Iris pigment epithelial cell (primary cell): ENCODE data around the gene PTPRT.

ENCODE experiments used
- DNase-seq: peaks from one replicate; pipeline ENCODE4 v3.0.0-alpha.2; 2011; ENCODE audit warnings: low read depth

Gene PTPRT

DNA sequence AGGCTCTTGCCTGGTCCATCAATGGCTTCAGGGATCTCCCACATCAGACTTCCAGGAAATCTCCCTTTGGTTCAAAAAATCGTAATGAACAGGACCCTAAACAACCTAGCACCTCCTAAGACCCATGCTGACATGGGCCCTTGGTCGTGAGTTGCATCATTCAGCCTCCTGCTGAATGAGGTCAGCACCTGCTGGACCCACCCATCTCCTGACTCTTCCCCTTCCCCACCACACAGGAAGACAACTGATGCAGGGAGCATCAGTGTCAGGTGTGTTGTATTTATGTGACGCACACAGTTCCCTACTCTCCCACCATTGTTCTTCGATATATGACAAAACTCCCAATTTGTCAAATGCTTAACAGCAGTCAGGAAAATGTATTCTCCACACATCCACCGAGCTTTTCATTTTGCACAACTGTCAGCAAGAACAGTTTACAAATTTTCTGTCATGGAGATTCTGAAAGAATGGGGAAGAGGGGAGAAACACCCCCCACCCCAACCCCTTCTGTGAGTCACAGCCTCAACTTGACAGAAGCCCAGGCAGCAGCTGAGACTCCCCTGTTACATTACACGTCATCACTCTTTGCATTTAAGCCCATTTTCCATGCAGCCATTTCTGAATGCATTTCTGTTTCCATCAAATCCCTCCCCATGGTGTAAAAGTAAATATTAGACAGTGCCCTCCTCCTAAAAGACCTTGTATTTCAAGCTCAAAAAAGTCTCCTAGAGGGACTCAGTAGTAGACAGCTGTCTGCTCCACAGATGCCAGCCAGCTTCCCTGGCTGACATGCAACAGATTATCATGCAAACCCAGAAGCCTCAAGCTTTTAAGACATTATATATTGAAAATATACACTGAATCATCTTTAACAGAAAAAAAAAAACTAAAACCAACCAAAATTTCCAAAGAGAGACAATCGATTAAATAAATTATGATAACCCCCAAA lies 577.5 kb downstream of the PTPRT start:
- no peak for DNase-seq

DNA sequence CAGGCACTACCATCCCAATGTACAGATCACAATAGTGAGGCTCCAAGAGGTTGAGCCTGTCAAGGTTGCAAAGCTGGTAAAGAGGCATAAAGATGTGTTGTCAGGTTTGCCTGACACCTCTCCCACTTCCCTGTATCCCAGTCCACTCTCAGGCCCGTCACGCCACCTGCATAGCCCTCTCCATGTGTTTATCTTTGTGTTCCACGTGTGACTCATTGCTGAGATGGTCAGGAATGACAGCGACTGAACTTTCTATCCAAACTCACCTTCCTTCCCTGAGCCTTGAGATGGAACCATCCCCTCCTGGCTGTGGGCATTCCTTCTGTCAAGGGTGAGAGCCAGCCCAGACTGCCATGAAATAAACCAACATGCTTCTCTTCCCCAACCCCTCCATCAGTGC lies 578.3 kb downstream of the PTPRT start:
- DNase-seq = no peak

DNA sequence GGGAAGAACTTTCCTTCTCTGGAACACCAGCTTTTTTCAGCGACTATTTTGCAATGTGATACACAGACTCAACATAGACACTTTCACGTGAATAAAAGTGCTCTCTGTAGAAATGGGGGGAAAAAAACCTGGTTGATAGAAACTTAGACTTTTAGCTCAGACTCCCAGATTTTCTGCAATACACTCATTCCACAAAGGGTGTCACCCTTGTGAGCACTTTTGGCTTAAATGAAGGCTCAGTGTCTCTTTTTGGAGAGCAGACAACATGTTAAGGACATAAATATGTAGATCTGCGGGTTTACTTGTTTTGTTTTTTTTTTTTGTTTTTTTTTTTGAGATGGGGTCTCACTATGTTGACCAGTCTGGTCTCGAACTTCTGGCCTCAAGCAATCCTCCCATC lies 579.6 kb downstream of the PTPRT start:
- no peak for DNase-seq

DNA sequence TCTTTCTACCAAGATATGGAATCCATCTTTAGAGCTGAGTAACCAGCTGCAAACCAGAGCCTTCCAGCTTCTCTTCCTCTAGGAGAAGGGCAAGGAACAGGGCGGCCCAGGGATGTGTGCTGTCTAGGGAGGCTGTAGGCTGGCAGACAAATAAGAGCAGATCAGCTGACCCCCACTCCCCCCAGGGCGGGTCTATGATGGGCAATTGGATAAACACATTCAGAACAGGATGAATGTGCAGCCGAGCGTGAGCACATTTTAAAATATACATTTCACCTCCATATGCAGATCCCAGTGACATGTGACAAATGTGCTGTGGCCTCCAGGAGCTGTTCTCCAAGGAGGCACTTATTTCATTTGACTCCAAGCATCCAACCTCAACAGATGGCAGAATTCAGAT lies 580.1 kb downstream of the PTPRT start:
- no peak for DNase-seq

DNA sequence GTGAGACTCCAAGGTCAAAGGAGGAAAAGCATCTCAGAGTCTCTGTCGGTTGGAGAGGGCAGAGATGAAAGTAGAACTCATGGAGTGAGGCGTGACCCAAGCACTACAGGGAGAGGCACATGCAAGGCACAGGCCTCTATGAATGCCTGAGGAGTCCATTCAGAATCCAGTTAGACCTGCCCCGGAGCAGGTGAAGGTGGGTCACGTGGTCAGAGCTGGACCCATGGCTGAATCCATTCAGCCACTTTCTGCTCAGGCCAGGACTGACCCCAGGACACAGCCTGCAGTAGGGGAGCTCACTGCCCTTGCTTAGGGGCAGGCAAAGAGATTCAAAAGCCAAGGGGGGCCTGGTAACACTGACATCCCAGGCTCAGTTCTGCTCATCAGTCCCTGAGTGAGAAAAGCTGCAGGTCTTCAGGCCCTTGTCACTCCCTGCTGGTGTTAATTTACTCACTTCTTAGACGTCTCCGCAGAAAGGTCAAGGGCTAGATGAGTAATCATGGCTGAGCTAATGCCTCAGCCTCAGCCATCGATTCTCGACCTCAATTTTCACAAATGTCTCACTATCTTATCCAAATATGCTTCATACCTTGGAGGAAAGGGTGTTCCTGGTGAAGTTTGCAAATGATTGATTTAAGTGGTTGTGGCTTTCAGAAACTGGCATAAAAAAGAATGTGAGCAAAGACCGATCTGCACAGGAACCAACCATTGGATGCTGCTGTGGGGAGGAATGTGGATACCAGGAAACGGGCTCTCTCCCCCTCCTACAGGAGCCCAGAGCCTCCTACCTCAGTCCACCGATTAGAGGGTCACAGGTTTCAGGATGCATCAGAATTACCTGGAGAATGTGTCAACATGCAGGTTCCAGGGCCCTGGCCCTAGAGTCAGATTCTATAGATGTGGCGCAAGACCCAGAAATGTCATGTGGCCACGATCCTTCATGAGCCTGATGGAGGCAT lies 584.4 kb downstream of the PTPRT start:
- no peak for DNase-seq

DNA sequence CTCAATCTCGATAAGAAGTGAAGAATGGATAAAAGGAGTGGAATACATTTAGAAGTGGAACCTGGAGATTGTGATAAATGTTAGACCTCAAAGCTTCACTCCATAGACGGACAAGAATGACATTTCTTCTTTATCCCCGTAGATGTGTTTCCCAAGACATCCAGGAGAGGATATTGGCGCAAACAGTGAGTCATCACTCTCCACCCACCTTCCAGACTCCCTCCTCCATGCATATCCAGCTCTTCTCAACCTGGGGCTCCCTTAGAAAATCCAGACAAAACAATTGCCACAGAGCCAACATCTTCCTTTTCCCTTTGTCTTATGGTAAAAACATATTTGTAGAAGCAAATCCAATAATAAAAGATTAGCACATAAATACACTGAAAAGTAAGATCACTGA lies 586.1 kb downstream of the PTPRT start:
- no peak for DNase-seq

DNA sequence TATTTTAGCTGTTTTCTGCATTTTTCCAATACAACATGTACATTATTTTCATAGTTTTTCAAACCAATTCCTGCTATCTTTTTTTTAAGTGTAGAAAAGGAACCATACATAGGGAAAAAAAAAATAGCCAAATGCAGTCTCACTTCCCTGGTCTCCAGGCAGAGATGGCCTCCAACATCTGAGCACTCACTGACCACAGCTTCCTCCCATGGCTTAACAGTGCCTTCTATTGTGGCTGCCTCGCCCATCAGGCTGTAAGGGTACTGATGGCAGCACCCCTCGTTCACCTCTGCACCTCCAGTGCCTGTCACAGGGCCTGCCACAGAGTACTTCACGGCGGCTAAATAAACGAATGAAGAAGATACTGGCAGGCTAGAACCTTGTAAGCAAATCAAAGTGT lies 591.1 kb downstream of the PTPRT start:
- no peak for DNase-seq

DNA sequence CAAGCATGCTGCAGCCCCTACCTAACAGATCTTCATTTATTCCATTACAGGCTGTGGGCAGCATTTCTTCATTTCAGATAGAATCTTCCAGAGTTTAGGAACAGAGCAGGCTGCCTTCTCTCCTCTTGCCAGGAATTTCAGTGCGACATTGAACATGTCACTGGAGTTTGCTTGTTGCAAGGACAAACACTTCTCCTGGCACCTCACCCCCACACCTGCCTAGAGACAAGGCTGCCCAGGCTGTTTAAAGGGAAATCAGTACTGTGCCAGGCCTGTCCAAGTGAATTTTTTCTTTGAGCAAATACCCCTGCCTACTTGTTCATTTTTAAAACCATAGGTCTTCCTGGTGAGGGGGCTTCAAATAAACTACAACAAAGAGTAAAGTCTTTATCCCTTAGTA lies 594.1 kb downstream of the PTPRT start:
- no peak for DNase-seq

DNA sequence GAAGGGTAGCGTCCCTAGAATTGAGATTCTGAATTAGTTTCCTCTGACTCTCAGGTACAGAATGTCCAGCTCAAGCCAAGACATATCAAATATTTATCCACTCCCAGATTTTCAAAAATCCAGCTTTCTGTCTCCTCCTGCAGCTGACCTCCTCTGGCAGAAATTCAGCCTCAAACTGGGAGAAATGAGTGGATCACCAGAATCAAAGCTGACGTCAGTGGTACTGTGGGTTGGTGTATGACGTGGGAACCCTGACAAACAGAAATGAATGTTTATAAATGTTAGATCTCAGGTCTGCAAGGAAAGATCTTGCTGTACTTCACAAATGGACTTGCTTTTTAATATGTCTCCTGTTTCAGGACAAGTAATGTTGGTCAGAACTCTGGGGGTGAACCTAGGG lies 595.0 kb downstream of the PTPRT start:
- no peak for DNase-seq

DNA sequence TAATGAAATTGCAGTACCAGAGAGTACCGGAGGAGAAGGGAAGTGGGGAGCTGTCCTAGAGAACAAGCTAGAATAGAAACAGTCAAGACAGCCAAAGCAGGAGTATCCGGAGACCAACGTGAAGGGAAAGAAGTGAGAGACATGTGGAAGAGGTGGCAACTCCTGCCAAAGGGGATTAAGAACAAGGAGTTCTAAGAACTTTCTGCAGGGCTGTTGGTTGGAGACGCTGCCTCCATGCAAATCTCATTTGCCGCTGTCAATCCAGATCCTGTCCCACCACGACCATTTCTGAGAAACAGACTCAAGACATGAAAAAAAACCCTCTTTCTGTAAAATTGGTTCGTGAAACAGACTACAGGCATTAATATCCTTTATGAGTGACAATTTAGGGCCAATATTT lies 595.7 kb downstream of the PTPRT start:
- no peak for DNase-seq

DNA sequence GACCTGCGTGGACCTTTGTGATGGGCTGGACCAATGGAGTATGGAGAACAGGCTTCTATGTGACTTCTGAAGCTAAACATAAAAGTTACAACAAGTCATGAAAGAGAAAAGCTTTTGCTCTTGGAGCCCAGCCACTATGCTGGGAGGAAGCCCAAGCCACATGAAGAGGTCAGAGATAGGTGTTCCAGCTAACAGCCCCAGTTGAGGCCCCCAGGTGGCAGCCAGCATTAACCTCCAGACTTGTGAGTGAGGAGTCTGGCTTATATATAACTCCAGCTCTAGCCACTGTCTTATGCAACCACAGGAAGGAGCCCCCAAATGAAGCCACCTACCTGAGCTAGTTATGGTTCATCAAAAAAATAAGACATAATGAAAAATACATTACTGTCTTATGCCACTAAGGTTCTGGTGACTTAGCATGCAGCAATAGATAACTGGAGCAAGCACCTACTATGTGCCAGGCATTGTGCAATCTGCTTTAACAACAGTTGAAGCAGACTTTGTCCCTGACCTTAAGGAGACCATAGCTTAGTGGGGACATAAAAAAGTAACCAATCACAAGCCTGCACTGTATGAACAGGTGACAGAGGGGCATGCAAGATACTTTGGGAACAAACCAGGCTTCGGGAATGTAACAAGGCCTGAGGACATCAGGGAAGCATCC lies 599.6 kb downstream of the PTPRT start:
- DNase-seq = no peak

DNA sequence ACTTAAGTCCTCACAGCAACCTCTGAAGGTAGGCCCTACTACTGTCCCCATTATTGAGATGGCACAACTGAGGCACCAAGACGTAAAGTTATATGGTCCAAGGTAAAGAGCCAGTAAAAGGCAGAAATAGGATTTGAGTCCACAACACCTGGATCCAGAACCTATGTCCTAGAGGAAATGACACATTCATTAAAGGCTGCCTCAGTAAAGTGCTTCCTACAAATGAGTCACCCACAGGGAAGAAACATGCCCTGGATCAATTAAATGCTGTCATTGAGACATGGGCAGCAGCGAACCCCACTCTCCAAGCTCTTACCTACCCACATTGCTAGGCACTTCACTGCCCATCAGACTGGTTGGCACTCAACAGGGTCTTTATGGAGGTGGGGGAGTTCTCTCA lies 600.9 kb downstream of the PTPRT start:
- no peak for DNase-seq

DNA sequence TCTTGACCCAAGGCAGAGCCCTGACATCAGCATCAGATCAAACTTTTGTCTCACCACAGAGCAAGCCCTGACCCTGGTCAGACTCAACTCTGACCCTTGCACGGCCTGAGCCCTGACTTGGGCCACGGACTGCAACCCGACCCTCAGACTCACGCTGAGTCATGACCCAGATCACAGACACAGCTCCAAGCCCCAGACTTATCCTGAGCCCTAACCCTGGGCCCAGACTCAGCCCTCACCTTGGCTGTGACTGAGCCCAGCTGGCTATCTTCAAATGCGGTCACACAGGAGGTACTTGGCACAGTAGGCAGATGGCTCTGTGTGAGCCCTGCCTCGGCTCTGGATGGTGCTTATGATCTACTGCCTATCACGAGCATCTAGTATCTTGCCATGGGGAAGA lies 602.3 kb downstream of the PTPRT start:
- DNase-seq = no peak

DNA sequence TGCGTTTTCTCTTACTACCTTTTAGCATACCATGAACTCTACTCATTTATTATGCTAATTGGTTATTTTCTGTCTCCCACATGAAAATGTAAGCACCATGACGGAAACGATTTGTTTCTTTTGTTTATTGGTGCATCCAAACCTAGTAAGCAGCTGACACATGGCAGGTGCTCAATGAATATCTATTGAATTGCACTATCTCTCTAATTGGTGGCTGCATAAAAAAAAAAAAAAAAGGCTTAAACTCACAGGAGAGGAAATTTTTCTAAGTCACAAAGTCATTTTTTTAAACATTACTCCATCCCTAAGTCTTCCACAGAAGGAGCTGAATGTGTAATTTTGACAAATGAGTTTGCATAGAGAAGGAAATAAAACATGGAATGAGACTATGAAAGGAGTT lies 608.4 kb downstream of the PTPRT start:
- no peak for DNase-seq

DNA sequence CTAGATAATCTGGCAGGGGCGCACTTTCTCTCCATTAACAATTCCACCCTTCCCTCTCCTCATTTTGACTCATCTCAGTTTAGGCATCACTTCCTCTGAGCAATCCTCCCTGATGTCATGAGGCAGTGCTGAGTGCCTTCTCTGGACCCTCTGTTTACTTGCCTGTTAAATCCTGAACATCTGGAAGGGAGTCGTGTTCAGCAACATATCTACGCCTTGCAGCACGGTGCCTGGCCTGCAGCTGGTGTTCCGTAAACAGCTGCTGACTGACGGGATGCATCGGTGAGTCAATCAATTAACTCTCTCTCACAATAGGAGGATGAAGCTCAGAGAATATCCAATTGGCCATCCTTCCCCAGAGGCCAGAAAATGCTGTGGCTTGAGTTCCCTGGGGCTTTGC lies 613.5 kb downstream of the PTPRT start:
- DNase-seq = no peak

DNA sequence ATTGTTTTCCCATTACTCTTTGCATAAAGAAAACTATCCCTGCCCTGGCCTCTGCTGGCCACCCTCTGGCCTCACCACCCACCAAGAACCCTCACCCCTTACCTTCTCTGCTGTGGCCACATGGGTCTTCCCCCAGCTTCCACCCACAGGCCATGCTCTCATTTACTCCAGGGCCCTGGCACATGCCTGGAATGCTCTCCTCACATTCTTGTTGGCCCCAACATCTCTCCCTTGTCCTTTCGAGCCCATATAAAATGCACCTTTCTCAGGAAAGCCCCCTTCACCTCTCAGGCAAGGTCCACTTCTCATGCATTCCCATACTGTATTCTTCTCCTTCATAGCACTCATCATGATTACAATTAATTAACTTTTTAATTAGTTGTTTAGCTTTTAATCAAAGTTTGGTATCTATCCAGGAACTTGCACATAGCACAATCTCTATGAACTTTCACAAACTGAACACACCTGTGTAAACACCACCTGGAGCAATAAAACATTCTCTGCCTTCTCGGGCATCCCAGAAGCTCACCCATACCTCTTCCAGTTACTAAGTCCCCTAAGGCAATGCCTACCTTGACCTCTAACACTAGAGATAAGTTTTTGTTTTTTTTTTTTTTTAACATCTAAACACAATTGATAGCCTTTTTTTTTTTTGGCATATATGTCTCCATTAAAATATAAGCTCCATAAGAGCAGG lies 617.2 kb downstream of the PTPRT start:
- DNase-seq = no peak

DNA sequence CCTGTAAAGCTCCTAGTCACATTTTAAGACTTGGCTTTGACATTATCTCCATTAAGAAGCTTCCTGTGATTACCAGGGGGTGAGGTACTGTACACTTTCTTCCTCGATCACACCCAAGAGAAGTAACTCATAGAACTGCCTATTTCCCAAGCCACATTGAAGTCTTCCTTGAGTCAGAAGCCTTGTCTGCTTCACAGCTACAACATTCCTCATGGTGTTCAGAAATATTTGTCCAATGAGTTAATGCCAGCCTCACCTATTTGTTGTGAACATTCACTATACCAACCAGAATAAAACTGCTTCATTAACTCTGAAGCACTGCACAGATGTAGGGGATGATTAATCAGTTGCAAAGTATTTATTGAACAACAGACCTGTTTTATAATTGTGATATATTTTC lies 622.3 kb downstream of the PTPRT start:
- DNase-seq = no peak

DNA sequence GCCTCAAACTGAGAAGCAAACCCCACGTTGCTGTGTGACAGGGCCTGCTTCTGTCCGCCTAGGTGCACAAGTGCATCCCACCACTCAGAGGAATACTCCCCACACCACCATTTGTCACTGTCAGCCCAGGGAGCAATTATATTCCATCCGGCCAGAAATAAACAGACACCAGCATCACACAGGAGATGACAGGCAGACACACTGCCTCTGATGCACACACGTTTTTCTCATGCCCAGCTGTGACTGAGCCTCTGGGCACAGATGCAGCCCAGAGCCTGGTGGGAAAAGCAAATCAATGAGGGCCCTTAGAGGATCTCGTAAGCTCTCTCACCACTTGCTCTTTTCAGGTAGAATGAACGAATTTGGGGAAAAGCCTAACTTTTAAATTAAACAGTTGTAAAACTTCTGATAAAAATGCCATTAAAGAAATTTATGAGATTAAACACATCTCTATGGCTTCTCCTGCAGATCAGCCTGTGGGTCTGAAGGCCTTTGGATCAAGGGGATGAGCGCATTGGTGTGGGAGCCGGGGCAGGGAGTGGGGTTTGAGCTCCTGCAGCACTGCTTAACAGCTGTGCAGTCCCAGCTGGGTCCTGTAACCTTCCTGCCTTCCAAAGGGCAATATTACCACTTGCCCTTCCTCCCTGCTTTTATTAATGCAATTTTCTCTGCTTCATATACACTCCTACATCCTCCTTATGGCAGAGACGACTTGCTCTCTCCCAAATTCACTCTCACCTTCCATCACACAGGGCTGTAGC lies 624.3 kb downstream of the PTPRT start:
- DNase-seq = no peak

DNA sequence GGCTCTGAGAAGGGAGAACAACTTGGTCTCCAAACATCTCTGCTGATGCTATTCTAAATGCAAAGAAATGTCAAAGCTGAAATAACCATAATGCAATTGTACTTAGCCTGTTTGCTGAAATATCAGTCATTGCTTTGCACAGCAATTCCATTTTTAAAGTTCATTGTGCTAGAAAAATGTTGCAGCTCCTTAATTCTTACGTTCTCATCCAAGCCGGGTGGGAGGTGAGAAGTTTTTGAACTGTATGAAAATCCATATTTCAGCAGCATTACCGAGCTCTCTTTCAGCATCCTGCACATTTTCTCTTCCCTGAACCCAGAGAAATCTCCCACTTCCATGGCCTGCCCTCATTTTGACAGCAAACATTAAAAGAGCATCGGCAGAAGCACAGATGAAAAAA lies 630.0 kb downstream of the PTPRT start:
- DNase-seq = no peak

DNA sequence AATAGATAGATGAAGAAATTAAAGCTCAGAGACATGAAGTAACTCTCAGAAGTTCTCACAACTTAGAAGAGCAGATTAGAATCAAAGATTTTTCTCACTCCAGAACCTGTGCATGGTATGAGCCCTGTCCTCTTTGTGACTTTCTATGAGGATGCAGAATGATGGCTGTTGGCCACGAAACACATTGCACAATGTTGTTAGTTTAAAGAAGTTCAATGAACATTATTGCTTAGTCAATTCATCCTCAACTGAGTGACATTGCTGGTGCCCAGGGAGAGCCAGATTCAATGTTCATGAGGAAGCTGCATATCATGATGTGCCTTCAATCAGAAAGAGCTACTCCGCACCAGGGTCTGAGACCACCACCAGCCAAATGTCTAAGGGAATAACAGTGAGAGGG lies 633.1 kb downstream of the PTPRT start:
- DNase-seq = no peak

DNA sequence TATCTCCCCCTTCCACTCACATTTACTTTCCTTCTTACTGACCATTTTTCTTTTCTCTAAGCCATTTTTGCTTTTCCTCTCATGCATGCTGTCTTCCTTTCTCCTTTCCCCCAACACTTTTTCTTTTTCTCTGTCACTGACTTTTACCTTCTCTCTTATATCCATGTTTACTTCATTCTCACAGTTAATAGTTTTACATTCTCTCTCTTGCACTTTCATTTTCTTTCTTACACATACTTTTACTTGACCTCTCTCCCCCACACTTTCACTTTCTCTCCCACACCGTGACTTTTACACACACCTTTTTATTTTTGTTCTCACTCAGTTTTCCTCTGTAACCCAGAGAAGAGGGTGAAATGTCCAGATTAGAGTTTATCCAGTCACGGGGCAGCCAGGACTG lies 636.3 kb downstream of the PTPRT start:
- no peak for DNase-seq
